GM12801 (cell line): ENCODE data around the gene EIF4E1B.

ENCODE experiments used
- TF ChIP-seq, protein P1 (sequence below): IDR thresholded peaks from one replicate; pipeline ENCODE4 v1.5.1; 2011; ENCODE audit warnings: control low read depth; ENCODE audit not compliant: insufficient read length; ENCODE audit errors: extremely low read depth

The EIF4E1B gene

DNA sequence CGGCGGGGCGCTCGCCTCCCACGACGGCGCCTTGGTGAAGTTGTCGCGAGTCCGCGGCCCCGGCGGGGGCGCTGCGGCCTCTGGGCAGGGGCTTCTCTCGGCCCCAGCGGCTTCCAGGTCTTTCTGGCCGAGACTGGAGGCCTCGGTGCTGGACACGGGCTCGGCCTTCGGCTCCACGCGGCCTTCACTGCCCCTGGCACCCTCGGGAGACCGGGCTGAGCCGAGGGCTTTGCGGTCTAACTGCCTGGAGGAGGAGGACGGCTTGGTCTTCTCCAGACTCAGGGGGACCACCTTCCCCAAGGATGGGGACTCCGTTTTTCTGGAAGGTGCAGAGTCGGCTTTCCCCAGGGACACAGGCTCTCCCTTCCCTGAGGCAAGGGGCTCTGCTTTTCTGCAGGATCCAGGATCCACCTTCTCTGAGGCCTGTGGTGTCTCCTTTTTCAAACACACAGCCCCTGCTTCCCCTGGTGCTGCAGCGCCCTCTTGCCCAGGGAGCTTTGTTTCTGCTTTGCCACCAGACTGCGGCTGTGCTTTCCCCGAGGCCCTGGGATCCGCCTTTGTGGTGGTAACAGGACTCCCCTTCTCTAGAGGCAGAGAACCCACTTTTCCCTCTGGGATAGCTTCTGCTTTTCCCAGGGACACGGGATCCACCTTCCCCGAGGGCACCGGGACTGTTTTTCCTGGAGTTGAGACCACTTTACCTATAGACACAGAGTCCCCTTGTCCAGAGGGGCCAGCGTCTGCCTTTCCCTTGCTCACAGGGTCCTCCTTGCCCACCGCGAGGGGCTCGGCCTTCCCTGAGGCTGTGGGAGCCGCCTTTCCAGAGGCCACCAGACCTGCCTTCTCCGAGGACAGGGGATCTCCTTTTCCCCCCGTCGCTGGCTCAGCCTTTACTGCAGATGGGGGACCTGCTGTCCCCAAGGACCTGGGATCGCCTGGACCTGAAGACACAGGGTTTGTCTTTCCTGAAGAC is 32.8 kb upstream of the EIF4E1B start:
- TF ChIP-seq, protein P1, sequence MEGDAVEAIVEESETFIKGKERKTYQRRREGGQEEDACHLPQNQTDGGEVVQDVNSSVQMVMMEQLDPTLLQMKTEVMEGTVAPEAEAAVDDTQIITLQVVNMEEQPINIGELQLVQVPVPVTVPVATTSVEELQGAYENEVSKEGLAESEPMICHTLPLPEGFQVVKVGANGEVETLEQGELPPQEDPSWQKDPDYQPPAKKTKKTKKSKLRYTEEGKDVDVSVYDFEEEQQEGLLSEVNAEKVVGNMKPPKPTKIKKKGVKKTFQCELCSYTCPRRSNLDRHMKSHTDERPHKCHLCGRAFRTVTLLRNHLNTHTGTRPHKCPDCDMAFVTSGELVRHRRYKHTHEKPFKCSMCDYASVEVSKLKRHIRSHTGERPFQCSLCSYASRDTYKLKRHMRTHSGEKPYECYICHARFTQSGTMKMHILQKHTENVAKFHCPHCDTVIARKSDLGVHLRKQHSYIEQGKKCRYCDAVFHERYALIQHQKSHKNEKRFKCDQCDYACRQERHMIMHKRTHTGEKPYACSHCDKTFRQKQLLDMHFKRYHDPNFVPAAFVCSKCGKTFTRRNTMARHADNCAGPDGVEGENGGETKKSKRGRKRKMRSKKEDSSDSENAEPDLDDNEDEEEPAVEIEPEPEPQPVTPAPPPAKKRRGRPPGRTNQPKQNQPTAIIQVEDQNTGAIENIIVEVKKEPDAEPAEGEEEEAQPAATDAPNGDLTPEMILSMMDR = no peak

DNA sequence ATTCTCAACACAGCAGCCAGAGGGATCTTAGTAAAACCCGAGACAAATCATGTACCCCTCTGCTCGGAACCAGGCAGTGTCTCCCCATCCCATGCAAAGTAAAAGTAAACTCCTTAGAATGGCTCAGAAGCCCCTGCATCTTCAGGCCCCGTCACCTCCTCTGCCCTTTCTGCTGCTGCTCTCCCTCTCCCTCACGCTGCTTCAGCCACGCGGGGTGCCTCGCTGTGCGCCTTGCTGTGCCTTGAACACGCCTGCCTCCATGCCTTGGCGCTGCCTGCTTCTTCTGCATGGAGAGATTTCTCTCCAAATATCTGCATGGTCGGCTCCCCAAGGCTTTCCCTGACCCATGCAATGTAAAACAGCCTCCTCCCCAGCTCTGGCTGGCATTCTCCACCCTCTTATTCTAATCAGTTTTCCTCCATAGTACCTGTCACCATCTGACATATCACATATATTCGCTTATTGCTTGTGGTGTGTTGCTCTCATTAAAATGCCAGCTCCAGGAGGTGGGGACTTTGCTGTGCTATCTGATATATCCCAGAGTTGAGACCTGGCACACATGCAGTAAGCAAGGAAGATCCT is 28.5 kb upstream of the EIF4E1B start:
- TF ChIP-seq, protein P1 = no peak

DNA sequence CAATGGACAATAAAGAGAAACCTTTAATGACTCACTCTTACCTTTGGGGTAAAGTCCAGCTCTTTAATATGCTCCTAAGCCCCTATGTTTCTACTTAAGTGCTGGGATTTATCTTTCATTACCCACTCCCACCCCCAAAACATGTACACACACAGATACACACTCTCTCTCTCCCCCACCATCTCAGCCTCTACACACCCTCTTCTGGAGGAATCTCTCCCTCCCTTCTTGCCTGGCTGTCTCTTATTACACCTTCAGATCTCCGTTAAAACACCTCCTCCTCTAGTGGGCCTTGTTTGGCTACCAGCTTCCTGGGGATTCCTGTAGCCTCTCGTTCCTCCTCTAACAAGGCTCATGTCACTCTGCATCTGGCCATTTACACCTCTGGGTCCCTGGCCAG is 27.4 kb upstream of the EIF4E1B start:
- TF ChIP-seq, protein P1 = no peak

DNA sequence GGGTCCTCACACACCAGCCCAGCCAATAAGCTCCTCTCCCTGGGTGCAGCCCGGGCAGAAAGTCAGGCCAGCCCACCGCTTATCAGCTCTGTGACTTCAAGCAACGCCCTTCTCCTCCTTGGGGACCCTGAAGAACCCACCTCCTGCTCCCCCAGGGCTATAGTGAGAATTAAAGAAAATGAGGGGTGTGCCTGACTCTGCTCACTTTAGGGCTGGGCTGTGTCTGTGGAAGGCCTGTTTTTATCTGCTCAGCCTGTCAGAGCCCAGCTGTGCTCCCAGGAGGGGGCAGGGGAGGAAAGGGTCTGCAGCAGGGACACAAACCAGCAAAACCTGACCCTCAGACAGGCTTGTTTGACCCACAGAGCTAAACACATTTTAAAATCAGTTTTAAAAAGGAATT is 24.4 kb upstream of the EIF4E1B start:
- TF ChIP-seq, protein P1 = no peak

DNA sequence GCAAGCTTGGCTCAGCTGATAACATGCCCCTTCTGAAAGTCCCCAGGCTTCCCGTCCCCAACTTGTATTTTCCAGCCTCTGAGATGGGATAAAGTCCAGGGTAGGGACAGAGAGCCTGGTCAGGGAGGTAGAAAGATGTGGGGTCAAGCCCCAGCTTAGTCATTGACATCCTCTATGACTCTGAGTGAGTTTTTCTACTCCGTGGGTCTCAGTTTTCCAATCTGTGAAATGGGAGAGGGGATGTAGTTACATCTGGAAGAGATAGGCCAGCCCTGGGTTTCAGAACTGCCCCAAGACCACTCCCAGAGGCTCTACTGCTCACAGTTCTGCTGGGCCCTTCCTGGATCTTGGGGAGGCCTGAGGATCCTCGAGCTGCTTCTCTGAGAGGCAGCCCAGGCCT is 23.6 kb upstream of the EIF4E1B start:
- TF ChIP-seq, protein P1 = no peak

DNA sequence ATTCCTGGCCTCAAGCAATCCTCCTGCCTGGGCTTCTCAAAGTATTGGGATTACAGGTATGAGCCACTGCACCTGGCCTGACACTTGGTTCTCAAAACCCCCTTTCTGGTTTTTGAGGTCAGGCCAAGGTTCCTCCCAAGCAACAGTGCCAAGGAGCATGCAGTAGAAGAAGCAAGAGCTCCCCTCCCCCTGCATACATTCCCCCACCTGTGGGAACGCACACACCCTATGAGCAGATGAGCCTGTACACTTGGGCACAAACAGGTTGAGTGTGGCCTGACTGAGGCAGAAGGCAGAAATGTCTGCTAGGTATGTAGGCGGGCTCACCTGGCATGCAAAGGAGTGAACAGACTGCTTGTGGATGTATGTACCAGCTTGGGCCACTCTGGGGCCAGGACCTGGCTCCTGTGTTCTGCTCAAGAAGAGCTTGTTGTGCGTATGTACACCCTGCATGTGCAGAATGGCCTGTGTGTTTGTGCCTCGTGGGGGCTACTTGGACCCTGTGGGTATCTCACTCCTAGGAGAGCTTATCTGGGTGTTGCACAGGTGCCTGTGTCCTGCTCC is 22.3 kb upstream of the EIF4E1B start:
- TF ChIP-seq, protein P1 = no peak

DNA sequence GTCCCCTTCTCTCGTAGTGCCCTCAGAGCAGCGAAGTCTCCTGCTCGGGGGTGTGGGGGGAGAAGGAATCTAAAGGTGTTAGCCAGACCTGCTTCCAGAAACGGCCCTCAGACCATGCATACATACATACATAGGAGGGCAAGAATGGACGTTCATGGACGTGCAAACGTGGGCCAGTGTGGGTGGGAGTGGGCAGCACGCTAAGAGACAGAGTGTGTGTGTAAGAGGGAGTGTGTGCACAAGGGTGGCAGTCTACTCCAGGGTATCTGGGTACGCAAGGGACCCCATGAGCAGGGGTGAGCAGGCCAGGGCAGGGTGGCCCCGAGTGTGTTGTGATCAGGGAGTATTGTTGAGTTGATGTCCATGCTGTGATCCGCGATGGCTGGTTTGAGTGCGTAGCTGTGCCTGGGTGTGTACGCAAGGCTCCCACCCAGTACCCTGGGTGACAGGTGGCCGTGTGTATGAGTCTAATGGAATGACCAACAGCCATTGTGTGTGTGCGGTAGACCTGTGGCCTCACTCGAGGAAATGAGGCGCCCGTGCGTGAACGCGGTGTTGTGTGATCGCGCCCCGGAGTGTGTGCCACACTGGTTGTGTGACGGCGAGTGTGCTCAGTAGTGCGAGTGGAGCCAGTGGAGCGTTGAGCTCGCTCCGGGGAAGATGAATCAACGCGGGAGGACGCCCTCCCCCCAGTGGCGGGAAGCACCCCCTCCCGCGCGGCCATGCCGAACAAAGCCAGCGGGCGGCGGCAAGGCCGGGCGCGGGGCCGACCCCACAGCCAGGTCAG is 21.3 kb upstream of the EIF4E1B start:
- TF ChIP-seq, protein P1 = no peak
